K562 (cell line): ENCODE measurements around the gene SIGLEC7. TPM values are rescaled to one million over a fixed set of nuclear protein-coding genes. Genes with fewer than 3 reads are reported as not detected.

ENCODE experiments used
- ATAC-seq: fragments of 200-7000 bp; cut with Tn5 transposase; 3 replicates; pipeline ENCODE4 v1.9.1; 2020; ENCODE audit warnings: moderate library complexity
- BruUV-seq: library from RNA; stranded (reverse); fragments of 400-500 nt; replicated peaks from 2 replicates; lab custom pipeline; 2021; lab: Mats Ljungman, UMichigan
- CTCF ChIA-PET: fragments of 300-600 bp; formaldehyde crosslinking; extraction: SDS; loops from one replicate; lab custom pipeline; 2021; ENCODE audit warnings: low intra/inter-chr PET ratio; lab: Yijun Ruan, JAX
- POLR2A ChIA-PET: fragments of 300-600, 350-650 bp; sonication (Branson Sonifier 250); formaldehyde crosslinking; extraction: SDS; loops from one replicate; lab custom pipeline; 2021; ENCODE audit warnings: antibody characterized with exemption, inconsistent platforms; lab: Yijun Ruan, JAX
- DNase-seq, 4 experiments: peaks; one replicate each; pipeline versions ENCODE4 v3.0.0 to v3.0.0-alpha.2; 2011 to 2018; ENCODE audit warnings: low spot score in 3 of 4, mixed read lengths in 3 of 4; ENCODE audit errors: extremely low read depth in 1 of 4
- FAIRE-seq: peaks from 2 replicates; lab custom pipeline; 2011; peaks lifted over from hg19 to GRCh38; lab: Jason Lieb, UNC
- H2AFZ ChIP-seq: 2 replicates; pipeline ENCODE4 v1.6.0; 2011; ENCODE audit warnings: low read depth, low read length, control low read depth, inconsistent platforms
- H3K27ac ChIP-seq: fragments of 200-600 bp; 3 replicates; pipeline ENCODE4 v1.8.0; 2011; ENCODE audit warnings: low read depth, mild to moderate bottlenecking, control low read depth, inconsistent platforms, low read length, moderate library complexity, mixed read lengths; ENCODE audit errors: extremely low read depth
- H3K27me3 ChIP-seq, 2 experiments: fragments of 300-600 bp in 1 of 2; 2 replicates in 1 of 2; 3 replicates in 1 of 2; pipeline versions ENCODE4 v1.6.0 to v1.8.0; 2011; ENCODE audit warnings: inconsistent platforms in 2 of 2, low read length in 2 of 2, mild to moderate bottlenecking in 1 of 2, mixed read lengths in 1 of 2, moderate library complexity in 1 of 2; ENCODE audit not compliant: control insufficient read depth in 2 of 2, insufficient read depth in 2 of 2
- H3K36me3 ChIP-seq: fragments of 300-600 bp; 3 replicates; pipeline ENCODE4 v1.8.0; 2011; ENCODE audit warnings: mild to moderate bottlenecking, low read length, inconsistent platforms; ENCODE audit not compliant: control insufficient read depth, insufficient read depth
- H3K4me1 ChIP-seq, 2 experiments: fragments of 200-600 bp in 1 of 2; replicated peaks in 1 of 2; 2 replicates in 1 of 2; 3 replicates in 1 of 2; pipeline versions ENCODE4 v1.5.1 to v1.8.0; 2011; ENCODE audit warnings: inconsistent platforms in 2 of 2, low read length in 2 of 2, mild to moderate bottlenecking in 1 of 2, mixed read lengths in 1 of 2, moderate library complexity in 1 of 2; ENCODE audit not compliant: control insufficient read depth in 2 of 2, insufficient read depth in 2 of 2
- H3K4me2 ChIP-seq: 2 replicates; pipeline ENCODE4 v1.6.1; 2011; ENCODE audit warnings: low read length, control low read depth, inconsistent platforms, mixed read lengths; ENCODE audit not compliant: insufficient read depth
- H3K4me3 ChIP-seq: fragments of 200-600 bp; sonication (generic), shearing (Covaris generic); 2 replicates; pipeline ENCODE4 v1.5.1; 2016; ENCODE audit warnings: control low read depth, inconsistent platforms
- H3K79me2 ChIP-seq: fragments of 200-600 bp; 3 replicates; pipeline ENCODE4 v1.8.0; 2011; ENCODE audit warnings: low read length, inconsistent platforms; ENCODE audit not compliant: control insufficient read depth, insufficient read depth
- H3K9ac ChIP-seq, 2 experiments: 2 replicates each; pipeline versions ENCODE4 v1.6.0 to v1.6.1; 2011; ENCODE audit warnings: low read depth in 2 of 2, low read length in 2 of 2, control low read depth in 1 of 2, inconsistent platforms in 1 of 2, mild to moderate bottlenecking in 1 of 2, mixed read lengths in 1 of 2; ENCODE audit not compliant: insufficient read depth in 1 of 2
- H3K9me1 ChIP-seq: one replicate; pipeline ENCODE4 v1.6.0; 2011; ENCODE audit warnings: inconsistent platforms, mild to moderate bottlenecking, low read length, moderate library complexity; ENCODE audit not compliant: control insufficient read depth, insufficient read depth
- H3K9me3 ChIP-seq: replicated peaks from 2 replicates; pipeline ENCODE4 v1.5.1; 2011; ENCODE audit warnings: low read depth, low read length, inconsistent platforms; ENCODE audit not compliant: control insufficient read depth, insufficient read depth
- H4K20me1 ChIP-seq: replicated peaks from 2 replicates; pipeline ENCODE4 v1.6.1; 2011; ENCODE audit warnings: low read length, inconsistent platforms, mixed read lengths; ENCODE audit not compliant: control insufficient read depth, insufficient read depth
- RBFOX2 ChIP-seq: fragments of 200-400 bp; formaldehyde crosslinking; IDR thresholded peaks from 2 replicates; pipeline ENCODE4 v1.6.1; 2017; ENCODE audit warnings: low read depth, mild to moderate bottlenecking, low read length, moderate library complexity
- YY1 ChIP-seq, 3 experiments: IDR thresholded peaks; 2 replicates each; pipeline ENCODE4 v1.6.1; 2011; ENCODE audit warnings: low read length in 2 of 3, mild to moderate bottlenecking in 2 of 3, moderate library complexity in 2 of 3, borderline replicate concordance in 1 of 3, control low read depth in 1 of 3, low read depth in 1 of 3; ENCODE audit not compliant: insufficient read depth in 3 of 3, insufficient replicate concordance in 2 of 3, control insufficient read depth in 1 of 3, insufficient read length in 1 of 3; ENCODE audit errors: extremely low read depth in 1 of 3
- ZNF146 ChIP-seq: IDR thresholded peaks from one replicate; pipeline ENCODE4 v1.6.1; 2018; ENCODE audit warnings: missing compliant biosample characterization; ENCODE audit not compliant: unreplicated experiment
- WGBS: fragments of 100-300 bp; shearing (Covaris generic); methylation state at CpG from one replicate; pipeline ENCODE4 v1.1.6; 2016; ENCODE audit warnings: low coverage, mixed read lengths; ENCODE audit not compliant: insufficient coverage; ENCODE audit errors: missing lambda C conversion rate; 5-methylcytosine and 5-hydroxymethylcytosine counted together
- in situ Hi-C: fragments of 300-500 bp; cut with MboI; formaldehyde crosslinking; loops from 4 replicates; pipeline ENCODE4 v1.15.0; 2018; ENCODE audit warnings: inconsistent platforms, mixed read lengths
- intact Hi-C: fragments of 100-400 bp; cut with micrococcal nuclease; formaldehyde crosslinking; loops from 2 replicates; pipeline ENCODE4 v1.14.2; 2022
- polyA plus RNA-seq, 8 experiments: library from polyadenylated mRNA; depleted of rRNA in 4 of 8; stranded (reverse) in 5 of 8; unstranded in 3 of 8; fragments of >200 nt; fragmentation: Nextera tagmentation in 2 of 8; fragmentation: Illumina TruSeq in 1 of 8; extraction: Ambion mirVana in 2 of 8; extraction: Trizol in 1 of 8; gene quantifications; 2 replicates each; pipeline versions ENCODE4 v1.2.1 to v1.2.3, GENCODE V29; 2011 to 2014; ENCODE audit warnings: inconsistent platforms in 1 of 8, missing spikeins in 1 of 8
- total RNA-seq, 7 experiments: library from RNA; depleted of rRNA in 6 of 7; stranded (reverse); fragments of >200 nt in 6 of 7; fragmentation: Illumina TruSeq in 2 of 7; extraction: Trizol in 2 of 7; gene quantifications; 2 replicates each; pipeline versions ENCODE4 v1.2.1 to v1.2.3, GENCODE V29; 2011 to 2021; ENCODE audit warnings: low replicate concordance in 1 of 7
- TF ChIP-seq, protein P1 (sequence below), 3 experiments: IDR thresholded peaks in 2 of 3; conservative IDR thresholded peaks in 1 of 3; 2 replicates each; pipeline ENCODE4 v1.5.1; 2011 to 2012; ENCODE audit warnings: low read length in 3 of 3, mild to moderate bottlenecking in 3 of 3, control low read depth in 2 of 3, improper control_type of control experiment in 1 of 3, inconsistent platforms in 1 of 3, low read depth in 1 of 3, mixed read lengths in 1 of 3, moderate library complexity in 1 of 3; ENCODE audit not compliant: insufficient read depth in 2 of 3

Gene SIGLEC7
- total and polyA plus RNA-seq, 9 of the 15 experiments (the other 6 are each of a cell fraction or from before 2014, with no cell fraction given), result 0.10 to 0.12 TPM; not detected in 7

DNA sequence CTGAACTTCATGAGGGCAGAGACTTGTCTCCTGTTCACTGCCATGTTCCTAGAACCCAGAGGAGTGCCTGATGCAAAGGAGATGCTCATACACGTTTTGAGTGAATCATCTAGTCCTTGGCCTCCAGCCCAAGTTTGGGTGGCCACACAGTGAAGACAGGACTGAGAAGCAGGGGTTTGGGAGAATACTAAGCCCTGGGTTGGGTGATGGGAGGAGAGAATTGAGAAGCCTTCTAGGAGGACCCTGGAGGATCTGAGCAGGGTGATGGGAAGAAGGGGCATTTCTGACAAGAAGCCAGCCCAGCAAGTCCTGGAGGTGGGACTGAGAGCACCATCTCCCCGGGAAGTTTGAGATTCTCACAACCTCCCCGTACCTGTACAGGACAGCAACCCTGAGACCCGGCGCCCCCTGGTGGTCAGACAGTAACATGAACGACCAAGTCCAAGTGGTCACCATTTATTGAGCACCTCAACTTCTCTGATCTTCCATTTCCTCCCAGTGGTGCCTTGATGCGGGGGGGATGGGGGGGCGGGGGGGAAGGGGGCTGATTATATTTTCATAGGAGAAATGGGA lies 44.8 kb upstream of the SIGLEC7 start (continued):
- TF ChIP-seq, protein P1, sequence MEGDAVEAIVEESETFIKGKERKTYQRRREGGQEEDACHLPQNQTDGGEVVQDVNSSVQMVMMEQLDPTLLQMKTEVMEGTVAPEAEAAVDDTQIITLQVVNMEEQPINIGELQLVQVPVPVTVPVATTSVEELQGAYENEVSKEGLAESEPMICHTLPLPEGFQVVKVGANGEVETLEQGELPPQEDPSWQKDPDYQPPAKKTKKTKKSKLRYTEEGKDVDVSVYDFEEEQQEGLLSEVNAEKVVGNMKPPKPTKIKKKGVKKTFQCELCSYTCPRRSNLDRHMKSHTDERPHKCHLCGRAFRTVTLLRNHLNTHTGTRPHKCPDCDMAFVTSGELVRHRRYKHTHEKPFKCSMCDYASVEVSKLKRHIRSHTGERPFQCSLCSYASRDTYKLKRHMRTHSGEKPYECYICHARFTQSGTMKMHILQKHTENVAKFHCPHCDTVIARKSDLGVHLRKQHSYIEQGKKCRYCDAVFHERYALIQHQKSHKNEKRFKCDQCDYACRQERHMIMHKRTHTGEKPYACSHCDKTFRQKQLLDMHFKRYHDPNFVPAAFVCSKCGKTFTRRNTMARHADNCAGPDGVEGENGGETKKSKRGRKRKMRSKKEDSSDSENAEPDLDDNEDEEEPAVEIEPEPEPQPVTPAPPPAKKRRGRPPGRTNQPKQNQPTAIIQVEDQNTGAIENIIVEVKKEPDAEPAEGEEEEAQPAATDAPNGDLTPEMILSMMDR (IDR thresholded peaks at IDR 0.05 in 2 of 3, conservative IDR thresholded peaks at IDR 0.05 in 1 of 3; ENCODE audit: insufficient read depth in 2 of 3, low read depth in 1 of 3, low read length in 3 of 3), result peak; percentile 75 to 78 (median 78)
- TF ChIP-seq YY1 (IDR thresholded peaks at IDR 0.05; ENCODE audit: borderline replicate concordance in 1 of 3, control insufficient read depth in 1 of 3, extremely low read depth in 1 of 3, insufficient read depth in 3 of 3, insufficient read length in 1 of 3, insufficient replicate concordance in 2 of 3, low read depth in 1 of 3, low read length in 2 of 3), result peak in 1 of 3 experiments; percentile 16

DNA sequence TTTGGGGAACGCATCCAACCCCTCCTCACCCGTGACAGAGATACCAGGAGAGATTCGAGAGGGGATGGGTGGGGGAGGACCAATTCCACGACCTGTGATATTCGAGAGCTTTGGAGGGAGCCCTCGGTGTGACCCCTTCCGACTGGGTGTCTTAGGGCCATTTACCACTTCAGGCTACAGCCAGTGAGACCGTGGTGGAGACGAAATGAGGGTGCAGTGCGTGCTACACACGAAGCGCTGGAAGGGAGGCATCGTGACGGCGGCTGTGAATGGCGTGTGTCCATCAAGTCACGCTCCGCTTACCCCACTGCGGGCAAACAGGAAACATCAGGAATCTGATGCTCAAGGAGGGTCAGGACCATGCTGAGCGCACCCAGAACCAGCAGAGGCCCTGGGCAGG lies 44.3 kb upstream of the SIGLEC7 start:
- 0 out of 3 replicates have a peak, but pooled peaks cover 4% of the 10 kb centered on the region for H3K79me2 ChIP-seq
- H3K9ac ChIP-seq, result no peak overlapping the region
- no peaks in the 10 kb centered on the region for H3K9me3 ChIP-seq
- H3K9me1 ChIP-seq, result peaks cover 5% of the 10 kb centered on the region
- no peaks in the 10 kb centered on the region; a peak in 2 of 5 replicates for H3K27me3 ChIP-seq
- TF ChIP-seq RBFOX2, result 0 out of 2 replicates have a peak, but pooled peaks have one; percentile 13
- no peak for TF ChIP-seq ZNF146 (CRISPR knock-in tag)
- H3K4me2 ChIP-seq, result no peak overlapping the region
- in situ Hi-C loops, result loop anchor here (10.0 kb wide), 1 partner anchor 393 kb away; no protein-coding TSS in a partner anchor
- peaks cover 8% of the 10 kb centered on the region for H4K20me1 ChIP-seq
- peaks cover 22% of the 10 kb centered on the region; the same call in 2 of the 3 replicates for H3K36me3 ChIP-seq
- no peak overlapping the region for H3K4me3 ChIP-seq
- ATAC-seq (no peak), DNase-seq (no peak), FAIRE-seq (no peak)
- POLR2A ChIA-PET, result no interaction called here
- H2AFZ ChIP-seq, result no peak overlapping the region
- no TSS peak for BruUV-seq
- no peaks in the 10 kb centered on the region; a peak in 1 of 5 replicates for H3K4me1 ChIP-seq
- 78% methylated on average over 19 of the region's 20 CpGs for WGBS
- intact Hi-C loops, result loop anchor here (2.0 kb wide), 2 partner anchors 35 to 77 kb away; no protein-coding TSS in a partner anchor
- no peak overlapping the region for H3K27ac ChIP-seq
- CTCF ChIA-PET, result interaction anchor here (0.7 to 4.9 kb wide), 5 partner anchors 71 to 394 kb away, joined by 3 to 35 read pairs (median 4); partner anchors contain the start of gene KLK10
